Peyer's patch (tissue), 4 donors: Measurements from ENCODE around the gene TMEM45A.

ENCODE experiments used
- CTCF ChIP-seq, 6 experiments: fragments of 450-650 bp in 4 of 6; fragments of 200-600 bp in 2 of 6; sonication (generic) in 1 of 6; IDR thresholded peaks; one replicate each; pipeline ENCODE4 v1.5.1; 2017 to 2019; ENCODE audit warnings: antibody characterized with exemption in 6 of 6, mild to moderate bottlenecking in 3 of 6, moderate library complexity in 1 of 6
- POLR2A ChIP-seq, 2 donors: fragments of 450-650 bp; IDR thresholded peaks; one replicate each; pipeline ENCODE4 v1.5.1; 2017; ENCODE audit warnings: antibody characterized with exemption in 2 of 2, mild to moderate bottlenecking in 2 of 2, moderate library complexity in 2 of 2

DNA sequence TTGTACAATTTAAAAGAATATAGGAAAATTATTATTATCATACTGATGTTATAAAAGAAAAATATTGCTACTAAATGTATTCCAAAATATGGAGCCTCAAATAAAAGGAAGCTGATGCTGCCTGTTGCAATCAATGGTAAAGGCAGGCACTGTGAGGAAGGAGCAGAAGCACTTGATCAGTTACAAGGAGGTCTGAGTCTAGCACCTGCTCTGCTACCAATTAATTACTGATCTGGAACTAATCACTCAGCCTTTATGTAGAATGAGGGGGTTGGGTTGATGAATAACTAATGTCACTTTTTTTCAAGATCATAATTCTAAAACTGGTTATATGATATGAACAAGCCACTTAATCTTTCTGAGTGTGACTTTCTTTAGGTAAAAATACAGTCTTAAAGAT lies 122.5 kb downstream of the TMEM45A start:
- TF ChIP-seq POLR2A (IDR thresholded peaks at IDR 0.05) (no peak), CTCF (IDR thresholded peaks at IDR 0.05) (no peak)
